Ascending aorta (tissue), 2 donors: ENCODE data around the gene EIF2B5. TPM values are rescaled to one million over a fixed set of nuclear protein-coding genes. Genes with fewer than 3 reads are reported as not detected.

Experiments used
- DNase-seq, 2 donors: peaks; one replicate each; pipeline ENCODE4 v3.0.0-alpha.2; 2019; ENCODE audit warnings: low spot score in 2 of 2
- H3K27ac ChIP-seq, 2 donors: fragments of 200-600 bp; sonication (generic); one replicate each; pipeline ENCODE4 v1.5.1; 2016 to 2017; ENCODE audit warnings: mild to moderate bottlenecking in 1 of 2
- H3K27me3 ChIP-seq: fragments of 200-600 bp; sonication (generic); one replicate; pipeline ENCODE4 v1.5.1; 2017
- H3K36me3 ChIP-seq, 2 donors: fragments of 200-600 bp; sonication (generic); one replicate each; pipeline ENCODE4 v1.5.1; 2016
- H3K4me1 ChIP-seq, 2 donors: fragments of 200-600 bp; sonication (generic); one replicate each; pipeline ENCODE4 v1.5.1; 2016 to 2017; ENCODE audit warnings: mild to moderate bottlenecking in 1 of 2
- H3K4me3 ChIP-seq, 2 donors: fragments of 200-600 bp; sonication (generic); one replicate each; pipeline ENCODE4 v1.5.1; 2016 to 2017; ENCODE audit warnings: mild to moderate bottlenecking in 1 of 2
- H3K9me3 ChIP-seq, 2 donors: fragments of 200-600 bp; sonication (generic); one replicate each; pipeline ENCODE4 v1.5.1; 2016
- intact Hi-C: fragments of 100-400 bp; cut with DNase I; formaldehyde crosslinking; loops from one replicate; pipeline ENCODE4 v1.15.1; 2023
- total RNA-seq: library from RNA; depleted of rRNA; stranded (reverse); fragments of >200 nt; gene quantifications from one replicate; pipeline ENCODE4 v1.1.0, GENCODE V29; 2016
- TF ChIP-seq, protein P1 (sequence below), 3 experiments: fragments of 200-600 bp in 2 of 3; fragments of 450-650 bp in 1 of 3; sonication (generic) in 2 of 3; IDR thresholded peaks; one replicate each; pipeline ENCODE4 v1.5.1; 2016 to 2019; ENCODE audit warnings: antibody characterized with exemption in 3 of 3, mild to moderate bottlenecking in 1 of 3, moderate library complexity in 1 of 3

The EIF2B5 gene
- total RNA-seq, 1 donor from 2014 or later = 24.7 TPM

- H3K4me3 ChIP-seq = peak overlapping the region; percentile 91 to 97
- intact Hi-C loops = loop anchor here (1.0 to 5.0 kb wide), 8 partner anchors 9 to 177 kb away; partner anchors contain the start of genes ABCC5, CLCN2, EEF1AKMT4 and EIF2B5
- peaks cover 58 to 66% of the 10 kb centered on the region in 2 donors for H3K36me3 ChIP-seq
- peaks cover 0 to 16% of the 10 kb centered on the region in 2 donors for H3K4me1 ChIP-seq
- no peaks in the 10 kb centered on the region for H3K27me3 ChIP-seq
- peak; percentile 98 to 100 for DNase-seq
- no peaks in the 10 kb centered on the region for H3K9me3 ChIP-seq
- TF ChIP-seq, protein P1, sequence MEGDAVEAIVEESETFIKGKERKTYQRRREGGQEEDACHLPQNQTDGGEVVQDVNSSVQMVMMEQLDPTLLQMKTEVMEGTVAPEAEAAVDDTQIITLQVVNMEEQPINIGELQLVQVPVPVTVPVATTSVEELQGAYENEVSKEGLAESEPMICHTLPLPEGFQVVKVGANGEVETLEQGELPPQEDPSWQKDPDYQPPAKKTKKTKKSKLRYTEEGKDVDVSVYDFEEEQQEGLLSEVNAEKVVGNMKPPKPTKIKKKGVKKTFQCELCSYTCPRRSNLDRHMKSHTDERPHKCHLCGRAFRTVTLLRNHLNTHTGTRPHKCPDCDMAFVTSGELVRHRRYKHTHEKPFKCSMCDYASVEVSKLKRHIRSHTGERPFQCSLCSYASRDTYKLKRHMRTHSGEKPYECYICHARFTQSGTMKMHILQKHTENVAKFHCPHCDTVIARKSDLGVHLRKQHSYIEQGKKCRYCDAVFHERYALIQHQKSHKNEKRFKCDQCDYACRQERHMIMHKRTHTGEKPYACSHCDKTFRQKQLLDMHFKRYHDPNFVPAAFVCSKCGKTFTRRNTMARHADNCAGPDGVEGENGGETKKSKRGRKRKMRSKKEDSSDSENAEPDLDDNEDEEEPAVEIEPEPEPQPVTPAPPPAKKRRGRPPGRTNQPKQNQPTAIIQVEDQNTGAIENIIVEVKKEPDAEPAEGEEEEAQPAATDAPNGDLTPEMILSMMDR (IDR thresholded peaks at IDR 0.05) = no peak
- peak overlapping the region; percentile 87 to 93 for H3K27ac ChIP-seq
These were observed 50.5 kb downstream of the EIF2B5 start for GRCh38 chr3:184185461-184186183.

DNA sequence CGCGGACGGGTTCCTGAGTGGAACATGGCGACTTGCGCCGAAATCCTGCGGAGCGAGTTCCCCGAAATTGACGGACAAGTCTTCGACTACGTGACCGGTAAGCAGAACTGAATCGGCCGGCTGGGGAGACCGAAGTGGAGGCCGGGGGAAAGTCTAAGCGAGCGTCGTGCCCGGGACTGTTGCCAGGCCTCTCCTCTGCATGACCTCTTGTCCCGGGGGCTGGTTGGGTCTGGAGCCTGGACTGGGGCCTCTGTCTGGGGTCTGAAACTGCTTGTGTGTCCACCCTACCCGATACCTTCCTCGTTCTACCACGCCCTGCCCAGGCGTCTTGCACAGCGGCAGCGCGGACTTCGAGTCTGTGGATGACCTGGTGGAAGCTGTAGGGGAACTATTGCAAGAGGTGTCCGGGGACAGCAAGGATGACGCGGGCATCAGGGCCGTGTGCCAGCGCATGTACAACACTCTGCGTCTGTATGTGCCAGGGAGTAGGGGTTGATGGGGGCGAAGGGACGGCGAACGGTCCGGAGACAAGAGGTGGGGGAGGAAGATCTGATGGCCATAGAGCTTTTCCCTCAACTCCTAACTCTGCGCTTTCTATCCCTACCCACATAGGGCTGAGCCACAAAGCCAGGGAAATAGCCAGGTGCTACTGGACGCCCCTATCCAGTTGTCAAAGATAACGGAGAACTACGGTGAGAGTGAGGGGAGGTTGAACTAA is 51.2 kb downstream of the EIF2B5 start, which contains the start of gene ABCF3:
TSS of gene ABCF3 (plus strand) at position 16 of the 718 bp plus-strand sequence. CDS start at position 25, 9 bp downstream.
- Histone ChIP-seq H3K4me3 (peak within 1 kb of the TSS; percentile 91 to 97), H3K27ac (peak within 1 kb of the TSS; percentile 87 to 93), H3K27me3 (no peaks in the 10 kb centered on the region), H3K4me1 (peaks cover 0 to 16% of the 10 kb centered on the region in 2 donors), H3K36me3 (peaks cover 58 to 66% of the 10 kb centered on the region in 2 donors), H3K9me3 (no peaks in the 10 kb centered on the region)
- intact Hi-C loops = loop anchor here (1.0 to 5.0 kb wide), 6 partner anchors 10 to 176 kb away; partner anchors contain the start of genes ABCC5, CLCN2, EEF1AKMT4 and FAM131A
- TF ChIP-seq, protein P1 (IDR thresholded peaks at IDR 0.05) = no peak
- DNase-seq = peak in 1 of 2 donors; percentile 80

GRCh38 chr3:184186902-184187207 is 51.7 kb downstream of the EIF2B5 start:
- Histone ChIP-seq H3K36me3 (peaks cover 58 to 66% of the 10 kb centered on the region in 2 donors), H3K4me3 (peak overlapping the region; percentile 91 to 97), H3K27me3 (no peaks in the 10 kb centered on the region), H3K4me1 (peaks cover 0 to 16% of the 10 kb centered on the region in 2 donors), H3K27ac (peak overlapping the region; percentile 87 to 93), H3K9me3 (no peaks in the 10 kb centered on the region)
- no peak for DNase-seq
- TF ChIP-seq, protein P1 (IDR thresholded peaks at IDR 0.05) = no peak
- intact Hi-C loops = loop anchor here (1.0 to 5.0 kb wide), 6 partner anchors 11 to 175 kb away; partner anchors contain the start of genes ABCC5, CLCN2, EEF1AKMT4 and FAM131A

- Histone ChIP-seq H3K36me3 (peaks cover 59 to 66% of the 10 kb centered on the region in 2 donors), H3K4me1 (peaks cover 0 to 16% of the 10 kb centered on the region in 2 donors), H3K27me3 (no peaks in the 10 kb centered on the region), H3K4me3 (no peak overlapping the region), H3K27ac (no peak overlapping the region), H3K9me3 (no peaks in the 10 kb centered on the region)
- no peak for DNase-seq
- TF ChIP-seq, protein P1 (IDR thresholded peaks at IDR 0.05) = no peak
- intact Hi-C loops = loop anchor here (5.0 kb wide), 3 partner anchors 149 to 174 kb away; partner anchors contain the start of genes ABCC5, CLCN2, FAM131A and POLR2H
These were observed 52.9 kb downstream of the EIF2B5 start for GRCh38 chr3:184188080-184188479.

- Histone ChIP-seq H3K36me3 (peaks cover 59 to 69% of the 10 kb centered on the region in 2 donors), H3K4me3 (no peak overlapping the region), H3K27ac (no peak overlapping the region), H3K27me3 (no peaks in the 10 kb centered on the region), H3K9me3 (no peaks in the 10 kb centered on the region), H3K4me1 (peaks cover 0 to 16% of the 10 kb centered on the region in 2 donors)
- DNase-seq = no peak
- intact Hi-C loops = loop anchor here (5.0 kb wide), 3 partner anchors 148 to 173 kb away; partner anchors contain the start of genes ABCC5, CLCN2, FAM131A and POLR2H
- TF ChIP-seq, protein P1 (IDR thresholded peaks at IDR 0.05) = no peak
These were observed 54.3 kb downstream of the EIF2B5 start for GRCh38 chr3:184189421-184189820.
